Measurements from ENCODE around the gene ARSD.
"Not testable (repeated sequence)": the region's sequence is repeated elsewhere in the genome, so short reads cannot be mapped to it uniquely, and the experiment has no call there.

Gene ARSD

DNA sequence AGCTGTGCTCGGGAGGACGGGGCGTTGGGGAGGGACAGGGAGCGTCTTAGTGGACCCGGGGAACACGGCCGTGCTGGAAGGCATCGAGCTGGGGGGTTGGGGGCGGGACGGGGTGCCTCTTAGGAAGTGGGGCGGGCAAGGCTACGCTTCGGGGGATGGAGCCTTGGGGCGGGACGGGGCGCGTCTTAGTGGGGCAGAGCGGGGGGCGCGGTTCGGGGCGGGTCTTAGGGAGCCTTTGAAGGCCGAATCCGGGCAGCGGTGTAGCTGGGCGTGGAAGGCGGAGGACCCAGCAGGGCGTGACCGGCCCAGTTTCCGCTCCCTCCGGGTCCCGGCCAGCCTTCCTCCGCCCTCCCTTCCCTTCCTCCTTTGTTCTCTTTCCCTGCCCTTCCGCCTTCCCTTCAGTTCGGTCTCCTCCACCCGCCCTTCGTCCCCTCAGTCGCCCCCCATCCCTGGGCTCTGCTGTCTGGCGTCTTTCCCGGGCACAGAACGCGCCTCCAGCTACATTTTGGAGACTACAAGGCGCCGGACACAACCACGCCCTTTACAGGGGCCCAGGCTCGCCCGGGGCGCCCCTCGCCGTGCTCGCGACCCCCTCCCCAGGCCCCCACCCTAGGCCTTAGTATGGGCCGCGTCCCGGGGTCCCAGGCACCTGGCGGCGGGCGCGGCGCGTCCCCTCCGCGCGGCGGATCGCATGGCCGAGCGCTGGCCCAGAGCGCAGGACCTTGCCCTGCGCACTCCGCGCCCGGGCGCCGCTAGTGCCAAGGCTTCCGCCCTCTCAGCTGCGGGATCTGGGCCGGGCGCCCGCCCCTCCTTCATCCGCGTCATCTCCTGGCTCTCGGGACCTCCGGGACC lies at the start of gene ARSD:
ARSD (minus strand) TSS at position 757 of the 852 bp plus-strand sequence; CDS start at position 693, 64 bp downstream.
- peak within 1 kb of the TSS; percentile 71 for H3K4me3 ChIP-seq (ENCODE audit: low read depth, low read length)
- TF ChIP-seq, protein P1, sequence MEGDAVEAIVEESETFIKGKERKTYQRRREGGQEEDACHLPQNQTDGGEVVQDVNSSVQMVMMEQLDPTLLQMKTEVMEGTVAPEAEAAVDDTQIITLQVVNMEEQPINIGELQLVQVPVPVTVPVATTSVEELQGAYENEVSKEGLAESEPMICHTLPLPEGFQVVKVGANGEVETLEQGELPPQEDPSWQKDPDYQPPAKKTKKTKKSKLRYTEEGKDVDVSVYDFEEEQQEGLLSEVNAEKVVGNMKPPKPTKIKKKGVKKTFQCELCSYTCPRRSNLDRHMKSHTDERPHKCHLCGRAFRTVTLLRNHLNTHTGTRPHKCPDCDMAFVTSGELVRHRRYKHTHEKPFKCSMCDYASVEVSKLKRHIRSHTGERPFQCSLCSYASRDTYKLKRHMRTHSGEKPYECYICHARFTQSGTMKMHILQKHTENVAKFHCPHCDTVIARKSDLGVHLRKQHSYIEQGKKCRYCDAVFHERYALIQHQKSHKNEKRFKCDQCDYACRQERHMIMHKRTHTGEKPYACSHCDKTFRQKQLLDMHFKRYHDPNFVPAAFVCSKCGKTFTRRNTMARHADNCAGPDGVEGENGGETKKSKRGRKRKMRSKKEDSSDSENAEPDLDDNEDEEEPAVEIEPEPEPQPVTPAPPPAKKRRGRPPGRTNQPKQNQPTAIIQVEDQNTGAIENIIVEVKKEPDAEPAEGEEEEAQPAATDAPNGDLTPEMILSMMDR (conservative IDR thresholded peaks at IDR 0.05; ENCODE audit: low read depth, low read length): no peak
- DNase-seq (ENCODE audit: low read depth): peak; percentile 91

DNA sequence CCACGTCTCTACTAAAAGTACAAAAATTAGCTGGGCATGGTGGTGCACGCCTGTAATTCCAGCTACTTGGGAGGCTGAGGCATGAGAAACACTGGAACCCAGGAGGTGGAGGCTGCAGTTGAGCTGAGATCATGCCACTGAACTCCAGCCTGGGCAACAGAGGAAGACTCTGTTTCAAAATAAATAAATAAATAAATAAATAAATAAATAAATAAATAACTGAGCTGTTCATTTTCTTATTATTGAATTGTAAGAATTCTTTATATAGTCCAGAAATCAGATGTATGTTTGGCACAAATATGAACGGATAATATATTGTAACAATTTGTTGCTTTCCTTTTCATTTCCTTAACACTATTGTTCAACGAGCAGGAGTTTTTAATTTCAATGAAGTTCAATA lies 49.5 kb upstream of the ARSD start:
- not testable (repeated sequence) for DNase-seq (ENCODE audit: low read depth); H3K4me3 ChIP-seq (ENCODE audit: low read depth, low read length)

DNA sequence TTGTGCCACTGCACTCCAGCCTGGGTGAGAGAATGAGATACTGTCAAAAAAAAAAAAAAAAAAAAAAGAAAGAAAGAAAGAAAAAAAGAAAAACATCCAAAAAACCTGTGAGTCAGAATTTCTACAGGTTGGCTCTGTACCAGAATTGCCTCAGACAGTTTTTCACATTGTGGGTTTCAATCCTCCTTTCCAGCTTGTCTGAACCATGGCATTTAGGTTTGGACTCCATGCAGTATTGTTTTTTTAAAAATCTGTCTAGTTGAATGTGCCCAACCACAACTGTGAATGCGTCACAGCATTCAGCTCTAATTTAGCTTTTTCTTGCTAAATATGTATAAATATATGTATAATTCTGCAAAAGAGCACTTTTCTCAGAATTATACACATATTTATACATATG lies 45.8 kb upstream of the ARSD start:
- no peak overlapping the region for H3K4me3 ChIP-seq (ENCODE audit: low read depth, low read length)
- TF ChIP-seq, protein P1 (conservative IDR thresholded peaks at IDR 0.05; ENCODE audit: low read depth, low read length): no peak
- peak; percentile 13 for DNase-seq (ENCODE audit: low read depth)

DNA sequence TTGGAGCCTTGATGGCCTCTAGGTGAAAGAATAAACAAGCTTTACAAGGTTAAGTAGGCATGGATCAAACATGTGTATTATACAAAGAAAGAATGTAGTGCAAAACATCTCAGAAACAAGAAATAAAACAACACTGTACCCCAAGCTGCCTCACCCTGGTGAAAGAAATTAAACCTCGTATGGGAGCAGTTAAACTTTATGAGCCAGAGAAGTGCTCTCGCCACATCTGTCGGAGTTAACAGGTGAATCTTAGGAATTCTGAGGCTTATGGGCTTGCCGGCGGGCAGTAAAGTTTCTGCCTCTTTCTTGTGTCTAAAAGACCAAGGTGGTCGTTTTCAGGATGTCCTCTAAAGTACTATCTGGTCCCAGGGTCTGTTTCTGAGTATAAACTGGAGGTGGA lies 43.3 kb upstream of the ARSD start:
- no peak for DNase-seq (ENCODE audit: low read depth)
- H3K4me3 ChIP-seq (ENCODE audit: low read depth, low read length): no peak overlapping the region
- TF ChIP-seq, protein P1 (conservative IDR thresholded peaks at IDR 0.05; ENCODE audit: low read depth, low read length): no peak

- TF ChIP-seq, protein P1 (conservative IDR thresholded peaks at IDR 0.05; ENCODE audit: low read depth, low read length): no peak
- H3K4me3 ChIP-seq (ENCODE audit: low read depth, low read length): no peak overlapping the region
- no peak for DNase-seq (ENCODE audit: low read depth)
Observed at GRCh38 chrX:2969021-2969420, 39.9 kb upstream of the ARSD start.

- DNase-seq (ENCODE audit: low read depth): peak; percentile 67
- peak overlapping the region; percentile 47 for H3K4me3 ChIP-seq (ENCODE audit: low read depth, low read length)
- TF ChIP-seq, protein P1 (conservative IDR thresholded peaks at IDR 0.05; ENCODE audit: low read depth, low read length): peak; percentile 13
Observed at GRCh38 chrX:2967998-2968909, 39.1 kb upstream of the ARSD start.

DNA sequence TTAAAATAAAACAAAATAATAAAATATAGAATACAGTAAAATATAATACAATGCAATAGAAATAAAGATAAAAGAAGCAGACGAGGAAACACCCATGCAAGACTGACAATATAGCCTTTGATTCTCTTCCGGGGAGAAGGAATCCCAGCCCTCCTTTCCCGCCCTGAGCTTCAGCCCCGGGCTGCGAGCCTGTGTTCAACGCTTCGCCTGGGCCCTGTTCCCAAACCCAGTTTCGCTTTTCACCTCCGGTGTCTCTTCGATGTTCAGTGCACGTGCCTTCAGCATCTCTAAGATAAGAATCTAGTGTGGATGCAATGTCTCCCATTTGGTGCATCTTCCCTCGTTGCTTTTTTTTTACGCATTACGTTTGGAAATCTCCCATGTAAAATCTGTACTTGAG lies 38.4 kb upstream of the ARSD start:
- TF ChIP-seq, protein P1 (conservative IDR thresholded peaks at IDR 0.05; ENCODE audit: low read depth, low read length): no peak
- DNase-seq (ENCODE audit: low read depth): no peak
- peak overlapping the region; percentile 47 for H3K4me3 ChIP-seq (ENCODE audit: low read depth, low read length)

Data from choroid plexus epithelial cell (primary cell).